Measurements from ENCODE around the gene KREMEN1.
"Not testable (repeated sequence)": the region's sequence is repeated elsewhere in the genome, so short reads cannot be mapped to it uniquely, and the experiment has no call there.

Gene KREMEN1

GRCh38 chr22:29039148-29039547 is 33.7 kb upstream of the KREMEN1 start:
- H3K36me3 ChIP-seq (ENCODE audit: insufficient read depth, low read length), result peaks cover 12% of the 10 kb centered on the region
- H3K9me3 ChIP-seq (ENCODE audit: low read length), result no peaks in the 10 kb centered on the region
- no peak overlapping the region for H3K4me3 ChIP-seq (ENCODE audit: low read length)
- H2AFZ ChIP-seq (ENCODE audit: low read depth, low read length), result no peak overlapping the region
- no peaks in the 10 kb centered on the region for H3K27me3 ChIP-seq (ENCODE audit: insufficient read depth, low read length)
- H3K4me1 ChIP-seq (ENCODE audit: insufficient read depth, low read length), result peaks cover 8% of the 10 kb centered on the region

DNA sequence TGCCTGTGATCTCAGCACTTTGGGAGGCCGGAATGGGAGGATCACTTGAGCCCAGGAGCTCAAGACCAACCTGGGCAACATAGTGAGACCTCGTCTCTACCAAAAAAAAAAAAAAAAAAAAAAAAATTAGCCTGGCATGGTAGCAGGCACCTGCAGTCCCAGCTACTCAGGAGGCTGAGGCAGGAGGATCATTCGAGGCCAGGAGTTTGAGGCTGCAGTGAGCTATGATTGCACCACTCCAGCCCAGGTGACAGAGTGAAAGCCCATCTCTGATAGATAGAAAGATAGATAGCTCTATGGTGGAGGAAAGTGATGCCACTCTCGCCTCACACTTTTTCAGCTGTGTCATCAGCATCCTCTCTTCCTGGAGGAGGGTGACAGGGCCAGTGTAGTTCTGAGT is 33.2 kb upstream of the KREMEN1 start:
- H3K4me3 ChIP-seq (ENCODE audit: low read length); H2AFZ ChIP-seq (ENCODE audit: low read depth, low read length); H3K4me1 ChIP-seq (ENCODE audit: insufficient read depth, low read length); H3K9me3 ChIP-seq (ENCODE audit: low read length); H3K27me3 ChIP-seq (ENCODE audit: insufficient read depth, low read length): not testable (repeated sequence)
- peaks cover 18% of the 10 kb centered on the region for H3K36me3 ChIP-seq (ENCODE audit: insufficient read depth, low read length)

DNA sequence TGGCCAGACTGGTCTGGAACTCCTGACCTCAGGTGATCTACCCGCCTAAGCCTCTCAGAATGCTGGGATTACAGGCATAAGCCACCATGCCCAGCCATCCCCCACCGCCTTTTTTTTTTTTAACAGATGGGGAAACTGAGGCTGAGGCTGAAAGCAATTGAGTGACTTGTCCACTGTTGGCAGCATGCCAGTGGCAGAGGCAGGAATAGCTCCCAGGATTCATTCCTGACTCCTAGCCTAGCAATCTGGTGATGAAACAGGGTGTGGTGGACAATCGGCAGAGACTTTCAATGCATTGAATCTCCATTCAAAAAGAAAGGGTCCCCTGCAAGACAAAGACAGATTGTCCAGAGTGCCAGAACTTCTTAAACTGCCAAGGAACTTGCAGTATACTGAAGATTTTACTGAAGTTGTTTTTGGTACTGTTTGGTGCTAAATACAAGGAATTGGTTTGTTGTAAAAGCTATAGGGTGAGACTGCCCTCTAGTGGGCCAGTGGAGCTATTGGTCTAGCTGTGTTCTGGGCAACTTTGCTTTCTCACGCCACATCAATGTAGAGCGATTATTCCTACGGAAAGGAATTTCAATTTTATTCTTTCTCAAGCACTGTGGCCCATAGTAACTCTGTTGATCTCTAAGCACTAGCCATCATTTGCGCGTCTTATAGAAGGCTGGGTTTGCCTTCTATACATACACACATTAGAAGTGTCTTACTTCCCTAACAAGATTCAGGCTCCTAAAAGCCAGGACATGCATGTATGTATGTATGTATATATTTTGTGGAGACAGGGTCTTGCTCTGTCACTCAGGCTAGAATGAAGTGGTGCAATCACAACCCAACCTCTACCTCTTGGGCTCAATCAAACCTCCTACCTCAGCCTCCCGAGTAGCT is 32.2 kb upstream of the KREMEN1 start:
- Histone ChIP-seq H3K27me3 (ENCODE audit: insufficient read depth, low read length) (no peaks in the 10 kb centered on the region), H2AFZ (ENCODE audit: low read depth, low read length) (no peak overlapping the region), H3K36me3 (ENCODE audit: insufficient read depth, low read length) (peaks cover 24% of the 10 kb centered on the region), H3K9me3 (ENCODE audit: low read length) (no peaks in the 10 kb centered on the region), H3K4me1 (ENCODE audit: insufficient read depth, low read length) (peaks cover 8% of the 10 kb centered on the region), H3K4me3 (ENCODE audit: low read length) (no peak overlapping the region)

DNA sequence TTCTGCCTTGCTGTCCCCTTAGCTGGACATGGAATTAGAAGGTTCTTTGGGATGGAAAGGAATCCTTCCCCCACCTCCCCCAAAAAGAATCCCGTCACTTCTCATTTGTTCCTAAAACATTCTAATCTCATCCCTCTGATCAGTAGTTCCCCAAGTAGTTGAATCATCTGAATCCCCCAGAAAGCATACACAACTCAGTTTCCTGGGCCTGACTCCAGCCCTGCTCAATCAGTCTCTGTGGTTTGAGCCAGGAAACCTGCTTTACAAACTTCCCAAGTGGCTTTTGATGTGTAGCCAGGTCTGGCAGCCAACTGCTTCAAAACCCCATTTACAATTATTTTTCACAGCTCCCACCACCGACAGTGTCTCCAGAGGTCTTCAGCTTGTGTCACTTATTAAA is 31.4 kb upstream of the KREMEN1 start:
- no peaks in the 10 kb centered on the region for H3K9me3 ChIP-seq (ENCODE audit: low read length)
- no peak overlapping the region for H3K4me3 ChIP-seq (ENCODE audit: low read length)
- peaks cover 8% of the 10 kb centered on the region for H3K4me1 ChIP-seq (ENCODE audit: insufficient read depth, low read length)
- no peak overlapping the region for H2AFZ ChIP-seq (ENCODE audit: low read depth, low read length)
- H3K36me3 ChIP-seq (ENCODE audit: insufficient read depth, low read length), result peaks cover 32% of the 10 kb centered on the region
- H3K27me3 ChIP-seq (ENCODE audit: insufficient read depth, low read length), result no peaks in the 10 kb centered on the region

- H3K27me3 ChIP-seq (ENCODE audit: insufficient read depth, low read length), result no peaks in the 10 kb centered on the region
- no peaks in the 10 kb centered on the region for H3K9me3 ChIP-seq (ENCODE audit: low read length)
- peaks cover 8% of the 10 kb centered on the region for H3K4me1 ChIP-seq (ENCODE audit: insufficient read depth, low read length)
- H3K36me3 ChIP-seq (ENCODE audit: insufficient read depth, low read length), result peaks cover 59% of the 10 kb centered on the region
- H3K4me3 ChIP-seq (ENCODE audit: low read length), result no peak overlapping the region
- no peak overlapping the region for H2AFZ ChIP-seq (ENCODE audit: low read depth, low read length)
Measured at GRCh38 chr22:29043906-29044575, 28.8 kb upstream of the KREMEN1 start.

DNA sequence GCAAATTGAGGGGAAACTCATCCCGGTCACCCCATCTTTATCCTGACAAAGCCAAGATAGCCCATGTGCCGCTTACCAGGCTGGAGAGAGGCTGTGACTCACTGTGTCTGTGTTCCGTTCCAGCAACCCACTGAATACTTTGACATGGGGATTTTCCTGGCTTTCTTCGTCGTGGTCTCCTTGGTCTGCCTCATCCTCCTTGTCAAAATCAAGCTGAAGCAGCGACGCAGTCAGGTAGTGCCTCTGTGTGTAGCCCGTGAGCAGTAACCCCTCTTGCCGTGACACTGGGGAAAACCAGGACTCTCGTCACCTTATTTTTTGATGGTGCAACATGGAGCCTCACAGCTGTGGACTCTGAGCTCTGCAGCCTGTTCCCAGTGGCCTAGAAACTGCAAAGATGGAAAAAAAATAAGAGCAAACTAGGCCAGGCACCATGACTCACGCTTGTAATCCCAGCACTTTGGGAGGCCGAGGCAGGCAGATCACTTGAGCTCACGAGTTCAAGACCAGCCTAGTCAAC is 28.1 kb upstream of the KREMEN1 start:
- peaks cover 65% of the 10 kb centered on the region for H3K36me3 ChIP-seq (ENCODE audit: insufficient read depth, low read length)

GRCh38 chr22:29048822-29049654 is 23.8 kb upstream of the KREMEN1 start:
- H3K27me3 ChIP-seq (ENCODE audit: insufficient read depth, low read length), result no peaks in the 10 kb centered on the region
- peaks cover 72% of the 10 kb centered on the region for H3K36me3 ChIP-seq (ENCODE audit: insufficient read depth, low read length)
- H2AFZ ChIP-seq (ENCODE audit: low read depth, low read length), result no peak overlapping the region
- H3K4me3 ChIP-seq (ENCODE audit: low read length), result no peak overlapping the region
- no peaks in the 10 kb centered on the region for H3K9me3 ChIP-seq (ENCODE audit: low read length)
- peaks cover under 1% of the 10 kb centered on the region for H3K4me1 ChIP-seq (ENCODE audit: insufficient read depth, low read length)

More for the DNA sequence above, 28.1 kb upstream of the KREMEN1 start:
- Histone ChIP-seq H3K4me1 (ENCODE audit: insufficient read depth, low read length) (peaks cover 8% of the 10 kb centered on the region), H3K9me3 (ENCODE audit: low read length) (no peaks in the 10 kb centered on the region), H3K27me3 (ENCODE audit: insufficient read depth, low read length) (no peaks in the 10 kb centered on the region), H3K4me3 (ENCODE audit: low read length) (no peak overlapping the region), H2AFZ (ENCODE audit: low read depth, low read length) (no peak overlapping the region)

DNA sequence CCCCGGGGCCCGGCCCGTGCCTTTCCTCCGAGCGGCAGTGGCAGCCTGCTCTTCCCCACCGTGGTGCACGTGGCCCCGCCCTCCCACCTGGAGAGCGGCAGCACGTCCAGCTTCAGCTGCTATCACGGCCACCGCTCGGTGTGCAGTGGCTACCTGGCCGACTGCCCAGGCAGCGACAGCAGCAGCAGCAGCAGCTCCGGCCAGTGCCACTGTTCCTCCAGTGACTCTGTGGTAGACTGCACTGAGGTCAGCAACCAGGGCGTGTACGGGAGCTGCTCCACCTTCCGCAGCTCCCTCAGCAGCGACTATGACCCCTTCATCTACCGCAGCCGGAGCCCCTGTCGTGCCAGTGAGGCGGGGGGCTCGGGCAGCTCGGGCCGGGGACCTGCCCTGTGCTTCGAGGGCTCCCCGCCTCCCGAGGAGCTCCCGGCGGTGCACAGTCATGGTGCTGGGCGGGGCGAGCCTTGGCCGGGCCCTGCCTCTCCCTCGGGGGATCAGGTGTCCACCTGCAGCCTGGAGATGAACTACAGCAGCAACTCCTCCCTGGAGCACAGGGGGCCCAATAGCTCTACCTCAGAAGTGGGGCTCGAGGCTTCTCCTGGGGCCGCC is 23.1 kb upstream of the KREMEN1 start:
- peaks cover 64% of the 10 kb centered on the region for H3K36me3 ChIP-seq (ENCODE audit: insufficient read depth, low read length)

DNA sequence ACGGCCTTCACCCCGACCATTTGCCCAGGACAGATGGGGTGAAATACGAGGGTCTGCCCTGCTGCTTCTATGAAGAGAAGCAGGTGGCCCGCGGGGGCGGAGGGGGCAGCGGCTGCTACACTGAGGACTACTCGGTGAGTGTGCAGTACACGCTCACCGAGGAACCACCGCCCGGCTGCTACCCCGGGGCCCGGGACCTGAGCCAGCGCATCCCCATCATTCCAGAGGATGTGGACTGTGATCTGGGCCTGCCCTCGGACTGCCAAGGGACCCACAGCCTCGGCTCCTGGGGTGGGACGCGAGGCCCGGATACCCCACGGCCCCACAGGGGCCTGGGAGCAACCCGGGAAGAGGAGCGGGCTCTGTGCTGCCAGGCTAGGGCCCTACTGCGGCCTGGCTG is 22.4 kb upstream of the KREMEN1 start:
- Histone ChIP-seq H3K36me3 (ENCODE audit: insufficient read depth, low read length) (peaks cover 59% of the 10 kb centered on the region), H3K9me3 (ENCODE audit: low read length) (no peaks in the 10 kb centered on the region), H3K4me3 (ENCODE audit: low read length) (no peak overlapping the region), H2AFZ (ENCODE audit: low read depth, low read length) (no peak overlapping the region), H3K27me3 (ENCODE audit: insufficient read depth, low read length) (no peaks in the 10 kb centered on the region), H3K4me1 (ENCODE audit: insufficient read depth, low read length) (peaks cover 15% of the 10 kb centered on the region)

More for the DNA sequence above, 23.1 kb upstream of the KREMEN1 start:
- H3K4me1 ChIP-seq (ENCODE audit: insufficient read depth, low read length), result peaks cover 8% of the 10 kb centered on the region
- no peaks in the 10 kb centered on the region for H3K27me3 ChIP-seq (ENCODE audit: insufficient read depth, low read length)
- no peak overlapping the region for H3K4me3 ChIP-seq (ENCODE audit: low read length)
- no peaks in the 10 kb centered on the region for H3K9me3 ChIP-seq (ENCODE audit: low read length)
- no peak overlapping the region for H2AFZ ChIP-seq (ENCODE audit: low read depth, low read length)

GRCh38 chr22:29053048-29053702 is 19.7 kb upstream of the KREMEN1 start:
- Histone ChIP-seq H3K4me1 (ENCODE audit: insufficient read depth, low read length) (peaks cover 16% of the 10 kb centered on the region), H3K9me3 (ENCODE audit: low read length) (no peaks in the 10 kb centered on the region), H3K27me3 (ENCODE audit: insufficient read depth, low read length) (no peaks in the 10 kb centered on the region), H3K36me3 (ENCODE audit: insufficient read depth, low read length) (peaks cover 33% of the 10 kb centered on the region), H3K4me3 (ENCODE audit: low read length) (no peak overlapping the region), H2AFZ (ENCODE audit: low read depth, low read length) (no peak overlapping the region)

DNA sequence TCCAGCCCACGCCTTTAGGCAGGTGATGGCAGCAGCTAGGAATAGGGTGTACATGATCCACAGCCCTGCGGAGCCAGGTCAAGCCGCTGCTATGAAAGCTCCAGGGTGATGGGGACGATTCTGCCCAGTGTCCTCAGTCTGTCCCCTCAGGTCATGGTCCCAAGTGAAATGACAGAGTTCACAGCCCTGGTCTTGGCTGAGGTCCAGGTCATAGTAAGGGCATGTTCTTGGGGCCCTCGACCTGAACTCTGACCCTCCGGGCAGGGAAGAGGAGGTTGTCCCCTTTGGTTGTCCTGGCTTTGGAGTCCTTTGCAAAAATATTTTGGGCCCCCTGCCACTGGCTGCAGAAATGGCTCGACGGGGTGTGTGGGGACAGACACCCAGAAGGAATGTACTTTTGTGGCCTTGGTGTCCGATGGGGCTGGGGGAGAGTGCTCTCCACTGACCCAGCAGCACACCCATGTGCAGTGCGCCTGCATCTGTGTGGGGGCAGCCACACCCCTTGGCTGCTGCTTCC is 18.5 kb upstream of the KREMEN1 start:
- H3K4me1 ChIP-seq (ENCODE audit: insufficient read depth, low read length), result peaks cover 16% of the 10 kb centered on the region
- no peaks in the 10 kb centered on the region for H3K9me3 ChIP-seq (ENCODE audit: low read length)

More for the DNA sequence above, 18.5 kb upstream of the KREMEN1 start:
- Histone ChIP-seq H2AFZ (ENCODE audit: low read depth, low read length) (no peak overlapping the region), H3K36me3 (ENCODE audit: insufficient read depth, low read length) (peaks cover 22% of the 10 kb centered on the region), H3K27me3 (ENCODE audit: insufficient read depth, low read length) (no peaks in the 10 kb centered on the region), H3K4me3 (ENCODE audit: low read length) (no peak overlapping the region)
